GM23338 (cell line): Measurements from ENCODE around the gene CAV2.

ENCODE experiments used
- CREB1 ChIP-seq: fragments of 250-450 bp; sonication (Bioruptor Pico); IDR thresholded peaks from 2 replicates; pipeline ENCODE4 v1.5.0; 2020; ENCODE audit warnings: low read depth, mild to moderate bottlenecking, moderate library complexity
- CTCF ChIP-seq, 2 experiments: fragments of 200-600 bp in 1 of 2; sonication (generic) in 1 of 2; conservative IDR thresholded peaks; 2 replicates each; pipeline versions ENCODE4 v1.5.1 to v1.6.1; 2016 to 2017; ENCODE audit warnings: antibody characterized with exemption in 2 of 2, low read depth in 2 of 2, mild to moderate bottlenecking in 2 of 2, moderate library complexity in 1 of 2
- ETS1 ChIP-seq: IDR thresholded peaks from 2 replicates; pipeline ENCODE4 v1.6.1; 2016; ENCODE audit warnings: antibody characterized with exemption
- EZH2 ChIP-seq: fragments of 200-600 bp; sonication (generic); IDR thresholded peaks from one replicate; pipeline ENCODE4 v1.8.0; 2017; ENCODE audit warnings: antibody characterized with exemption, mild to moderate bottlenecking, low read depth; ENCODE audit not compliant: unreplicated experiment
- EZH2phosphoT487 ChIP-seq: fragments of 200-600 bp; sonication (generic); IDR thresholded peaks from one replicate; pipeline ENCODE4 v1.8.1; 2018; ENCODE audit warnings: antibody characterized with exemption; ENCODE audit not compliant: unreplicated experiment
- JUNB ChIP-seq: IDR thresholded peaks from one replicate; pipeline ENCODE4 v1.6.1; 2016; ENCODE audit warnings: antibody characterized with exemption; ENCODE audit not compliant: unreplicated experiment
- NANOG ChIP-seq: IDR thresholded peaks from 2 replicates; pipeline ENCODE4 v1.6.1; 2016; ENCODE audit warnings: antibody characterized with exemption, borderline replicate concordance
- POLR2AphosphoS5 ChIP-seq: IDR thresholded peaks from 2 replicates; pipeline ENCODE4 v1.6.1; 2016; ENCODE audit warnings: antibody characterized with exemption, low read depth
- REST ChIP-seq: IDR thresholded peaks from one replicate; pipeline ENCODE4 v1.6.1; 2018; ENCODE audit warnings: antibody characterized with exemption; ENCODE audit not compliant: unreplicated experiment
- STAT1 ChIP-seq: IDR thresholded peaks from one replicate; pipeline ENCODE4 v1.6.1; 2016; ENCODE audit warnings: antibody characterized with exemption; ENCODE audit not compliant: unreplicated experiment
- ZNF331 ChIP-seq: fragments of 250-450 bp; sonication (Bioruptor Pico); IDR thresholded peaks from 2 replicates; pipeline ENCODE4 v1.5.0; 2020; ENCODE audit warnings: low read depth, mild to moderate bottlenecking, moderate library complexity
- ZNF462 ChIP-seq: fragments of 250-450 bp; sonication (Bioruptor Pico); IDR thresholded peaks from 2 replicates; pipeline ENCODE4 v1.5.0; 2020; ENCODE audit warnings: mild to moderate bottlenecking, moderate library complexity

GRCh38 chr7:116461500-116461899 lies 38.0 kb upstream of the CAV2 start:
- no peak for TF ChIP-seq CTCF (conservative IDR thresholded peaks at IDR 0.05; ENCODE audit: low read depth in 2 of 2)
- no peak for TF ChIP-seq JUNB
- TF ChIP-seq EZH2, result no peak
- no peak for TF ChIP-seq POLR2AphosphoS5
- no peak for TF ChIP-seq EZH2phosphoT487
- no peak for TF ChIP-seq REST
- no peak for TF ChIP-seq CREB1 (CRISPR knock-in tag)
- TF ChIP-seq ETS1, result no peak
- no peak for TF ChIP-seq ZNF331 (CRISPR knock-in tag)
- no peak for TF ChIP-seq NANOG
- TF ChIP-seq ZNF462 (CRISPR knock-in tag), result no peak
- no peak for TF ChIP-seq STAT1
